Stimulated activated naive B cell treated with anti-CD40 and anti-IgM and Interleukin-4, amounts not matched to agents 10 μg/mL and 1 μg/mL and 100 μg/mL, for 72 hours (primary cell): ENCODE data around the gene AFF2.

Experiments
- ATAC-seq, 2 donors: fragments of 150-1000 bp; cut with Tn5 transposase; replicated peaks; 2 replicates each; pipeline ENCODE4 v1.10.0; 2021; ENCODE audit warnings: moderate library complexity in 1 of 2
- DNase-seq: peaks from one replicate; pipeline ENCODE4 v3.0.0; 2021
- H3K27ac Mint-ChIP-seq: one replicate; pipeline ENCODE4 v1.8.0; 2022; ENCODE audit warnings: mild to moderate bottlenecking, mixed read lengths
- H3K27me3 Mint-ChIP-seq, 2 donors: one replicate each; pipeline ENCODE4 v1.8.0; 2022; ENCODE audit warnings: mixed read lengths in 2 of 2
- H3K36me3 Mint-ChIP-seq, 2 donors: one replicate each; pipeline ENCODE4 v1.8.0; 2022; ENCODE audit warnings: mixed read lengths in 2 of 2, mild to moderate bottlenecking in 1 of 2
- H3K4me1 Mint-ChIP-seq, 2 donors: one replicate each; pipeline ENCODE4 v1.8.0; 2022; ENCODE audit warnings: mixed read lengths in 2 of 2, mild to moderate bottlenecking in 1 of 2
- H3K4me3 Mint-ChIP-seq, 2 donors: one replicate each; pipeline ENCODE4 v1.8.0; 2022; ENCODE audit warnings: mild to moderate bottlenecking in 2 of 2, mixed read lengths in 2 of 2, moderate library complexity in 1 of 2
- H3K9me3 Mint-ChIP-seq, 2 donors: one replicate each; pipeline ENCODE4 v1.8.0; 2022; ENCODE audit warnings: mixed read lengths in 2 of 2, mild to moderate bottlenecking in 1 of 2

The AFF2 gene

GRCh38 chrX:148722966-148723365 is 222.5 kb downstream of the AFF2 start:
- no peak overlapping the region for H3K4me3 Mint-ChIP-seq
- DNase-seq (no peak), ATAC-seq (peak; percentile 45 to 57)
- no peaks in the 10 kb centered on the region for H3K36me3 Mint-ChIP-seq
- H3K4me1 Mint-ChIP-seq = no peaks in the 10 kb centered on the region
- no peaks in the 10 kb centered on the region for H3K27me3 Mint-ChIP-seq
- H3K27ac Mint-ChIP-seq = no peak overlapping the region
- no peaks in the 10 kb centered on the region for H3K9me3 Mint-ChIP-seq

GRCh38 chrX:148723551-148723950 is 223.1 kb downstream of the AFF2 start:
- no peak overlapping the region for H3K4me3 Mint-ChIP-seq
- H3K27ac Mint-ChIP-seq = no peak overlapping the region
- no peak for DNase-seq
- no peaks in the 10 kb centered on the region for H3K27me3 Mint-ChIP-seq
- H3K36me3 Mint-ChIP-seq = no peaks in the 10 kb centered on the region
- no peaks in the 10 kb centered on the region for H3K9me3 Mint-ChIP-seq
- no peak for ATAC-seq
- no peaks in the 10 kb centered on the region for H3K4me1 Mint-ChIP-seq

- Mint-ChIP-seq H3K9me3 (no peaks in the 10 kb centered on the region), H3K27me3 (no peaks in the 10 kb centered on the region), H3K27ac (no peak overlapping the region), H3K4me3 (no peak overlapping the region), H3K4me1 (no peaks in the 10 kb centered on the region), H3K36me3 (no peaks in the 10 kb centered on the region)
- ATAC-seq (no peak), DNase-seq (no peak)
These were observed 228.5 kb downstream of the AFF2 start for GRCh38 chrX:148728901-148729300.

GRCh38 chrX:148732743-148733142 is 232.3 kb downstream of the AFF2 start:
- no peaks in the 10 kb centered on the region for H3K27me3 Mint-ChIP-seq
- no peak for ATAC-seq
- H3K36me3 Mint-ChIP-seq = no peaks in the 10 kb centered on the region
- H3K9me3 Mint-ChIP-seq = no peaks in the 10 kb centered on the region
- no peak for DNase-seq
- no peak overlapping the region for H3K27ac Mint-ChIP-seq
- no peaks in the 10 kb centered on the region for H3K4me1 Mint-ChIP-seq
- H3K4me3 Mint-ChIP-seq = no peak overlapping the region

- no peak overlapping the region for H3K27ac Mint-ChIP-seq
- no peak for ATAC-seq
These were observed 241.0 kb downstream of the AFF2 start for GRCh38 chrX:148741441-148741840.

GRCh38 chrX:148755111-148755510 is 254.7 kb downstream of the AFF2 start:
- ATAC-seq (no peak), DNase-seq (no peak)
- H3K4me1 Mint-ChIP-seq = no peaks in the 10 kb centered on the region
- H3K36me3 Mint-ChIP-seq = no peaks in the 10 kb centered on the region
- no peak overlapping the region for H3K27ac Mint-ChIP-seq
- no peaks in the 10 kb centered on the region for H3K9me3 Mint-ChIP-seq
- no peak overlapping the region for H3K4me3 Mint-ChIP-seq
- H3K27me3 Mint-ChIP-seq = no peaks in the 10 kb centered on the region

More at GRCh38 chrX:148741441-148741840, 241.0 kb downstream of the AFF2 start:
- Mint-ChIP-seq H3K9me3 (no peaks in the 10 kb centered on the region), H3K4me3 (no peak overlapping the region), H3K4me1 (no peaks in the 10 kb centered on the region), H3K36me3 (no peaks in the 10 kb centered on the region), H3K27me3 (no peaks in the 10 kb centered on the region)
- no peak for DNase-seq

GRCh38 chrX:148763896-148764295 is 263.5 kb downstream of the AFF2 start:
- Mint-ChIP-seq H3K4me1 (no peaks in the 10 kb centered on the region), H3K4me3 (no peak overlapping the region), H3K27ac (no peak overlapping the region), H3K9me3 (no peaks in the 10 kb centered on the region), H3K27me3 (no peaks in the 10 kb centered on the region), H3K36me3 (peaks cover 0 to 1% of the 10 kb centered on the region in 2 donors)
- no peak for ATAC-seq
- DNase-seq = no peak

- no peaks in the 10 kb centered on the region for H3K4me1 Mint-ChIP-seq
- DNase-seq = no peak
- H3K27me3 Mint-ChIP-seq = no peaks in the 10 kb centered on the region
- no peaks in the 10 kb centered on the region for H3K9me3 Mint-ChIP-seq
- H3K27ac Mint-ChIP-seq = no peak overlapping the region
- no peak for ATAC-seq
- no peak overlapping the region for H3K4me3 Mint-ChIP-seq
- peaks cover 0 to 1% of the 10 kb centered on the region in 2 donors for H3K36me3 Mint-ChIP-seq
These were observed 267.9 kb downstream of the AFF2 start for GRCh38 chrX:148768296-148768695.

- Mint-ChIP-seq H3K4me3 (no peak overlapping the region), H3K36me3 (no peaks in the 10 kb centered on the region), H3K9me3 (peaks cover 2 to 4% of the 10 kb centered on the region in 2 donors), H3K27ac (no peak overlapping the region), H3K4me1 (no peaks in the 10 kb centered on the region), H3K27me3 (no peaks in the 10 kb centered on the region)
- no peak for DNase-seq
- ATAC-seq = no peak
These were observed 271.0 kb downstream of the AFF2 start for GRCh38 chrX:148771440-148771839.

GRCh38 chrX:148774276-148774675 is 273.9 kb downstream of the AFF2 start:
- Mint-ChIP-seq H3K9me3 (peaks cover 10 to 14% of the 10 kb centered on the region in 2 donors), H3K4me3 (no peak overlapping the region), H3K4me1 (no peaks in the 10 kb centered on the region), H3K27ac (no peak overlapping the region), H3K27me3 (no peaks in the 10 kb centered on the region), H3K36me3 (no peaks in the 10 kb centered on the region)
- DNase-seq (no peak), ATAC-seq (no peak)

GRCh38 chrX:148784137-148784536 is 283.7 kb downstream of the AFF2 start:
- ATAC-seq (no peak), DNase-seq (no peak)
- Mint-ChIP-seq H3K27ac (no peak overlapping the region), H3K27me3 (no peaks in the 10 kb centered on the region), H3K9me3 (peaks cover 0 to 3% of the 10 kb centered on the region in 2 donors), H3K4me1 (no peaks in the 10 kb centered on the region), H3K36me3 (peaks cover 0 to 1% of the 10 kb centered on the region in 2 donors), H3K4me3 (no peak overlapping the region)

- Mint-ChIP-seq H3K4me1 (no peaks in the 10 kb centered on the region), H3K27ac (no peak overlapping the region), H3K9me3 (peaks cover 0 to 2% of the 10 kb centered on the region in 2 donors), H3K4me3 (no peak overlapping the region), H3K27me3 (no peaks in the 10 kb centered on the region), H3K36me3 (peaks cover 0 to 1% of the 10 kb centered on the region in 2 donors)
- DNase-seq = no peak
- no peak for ATAC-seq
These were observed 284.4 kb downstream of the AFF2 start for GRCh38 chrX:148784856-148785255.

- DNase-seq (no peak), ATAC-seq (peak in 1 of 2 donors; percentile 51)
- peaks cover 0 to 2% of the 10 kb centered on the region in 2 donors for H3K9me3 Mint-ChIP-seq
- no peak overlapping the region for H3K27ac Mint-ChIP-seq
- no peak overlapping the region for H3K4me3 Mint-ChIP-seq
- H3K27me3 Mint-ChIP-seq = no peaks in the 10 kb centered on the region
- peaks cover 0 to 1% of the 10 kb centered on the region in 2 donors for H3K36me3 Mint-ChIP-seq
- H3K4me1 Mint-ChIP-seq = no peaks in the 10 kb centered on the region
These were observed 284.8 kb downstream of the AFF2 start for GRCh38 chrX:148785256-148785655.

- Mint-ChIP-seq H3K36me3 (no peaks in the 10 kb centered on the region), H3K27me3 (no peaks in the 10 kb centered on the region), H3K4me3 (no peak overlapping the region), H3K27ac (no peak overlapping the region), H3K9me3 (no peaks in the 10 kb centered on the region), H3K4me1 (no peaks in the 10 kb centered on the region)
- DNase-seq (no peak), ATAC-seq (peak; percentile 29 to 31)
These were observed 288.0 kb downstream of the AFF2 start for GRCh38 chrX:148788449-148788848.

GRCh38 chrX:148794350-148794749 is 293.9 kb downstream of the AFF2 start:
- no peak overlapping the region for H3K4me3 Mint-ChIP-seq
- no peak overlapping the region for H3K27ac Mint-ChIP-seq
- H3K36me3 Mint-ChIP-seq = no peaks in the 10 kb centered on the region
- no peak for DNase-seq
- no peaks in the 10 kb centered on the region for H3K4me1 Mint-ChIP-seq
- no peak for ATAC-seq
- H3K9me3 Mint-ChIP-seq = no peaks in the 10 kb centered on the region
- no peaks in the 10 kb centered on the region for H3K27me3 Mint-ChIP-seq
